Bone marrow (tissue), 2 donors: Measurements from ENCODE around the gene TMPRSS9.

Experiments
- DNase-seq, 2 donors: peaks; one replicate each; lab custom pipeline; 2025; lab: John Stamatoyannopoulos, UW

TMPRSS9 gene

GRCh38 chr19:2329501-2329916, 30.6 kb upstream of the TMPRSS9 start:
- DNase-seq = no peak

- DNase-seq = no peak
Measured at GRCh38 chr19:2330255-2330631, 29.8 kb upstream of the TMPRSS9 start.

DNA sequence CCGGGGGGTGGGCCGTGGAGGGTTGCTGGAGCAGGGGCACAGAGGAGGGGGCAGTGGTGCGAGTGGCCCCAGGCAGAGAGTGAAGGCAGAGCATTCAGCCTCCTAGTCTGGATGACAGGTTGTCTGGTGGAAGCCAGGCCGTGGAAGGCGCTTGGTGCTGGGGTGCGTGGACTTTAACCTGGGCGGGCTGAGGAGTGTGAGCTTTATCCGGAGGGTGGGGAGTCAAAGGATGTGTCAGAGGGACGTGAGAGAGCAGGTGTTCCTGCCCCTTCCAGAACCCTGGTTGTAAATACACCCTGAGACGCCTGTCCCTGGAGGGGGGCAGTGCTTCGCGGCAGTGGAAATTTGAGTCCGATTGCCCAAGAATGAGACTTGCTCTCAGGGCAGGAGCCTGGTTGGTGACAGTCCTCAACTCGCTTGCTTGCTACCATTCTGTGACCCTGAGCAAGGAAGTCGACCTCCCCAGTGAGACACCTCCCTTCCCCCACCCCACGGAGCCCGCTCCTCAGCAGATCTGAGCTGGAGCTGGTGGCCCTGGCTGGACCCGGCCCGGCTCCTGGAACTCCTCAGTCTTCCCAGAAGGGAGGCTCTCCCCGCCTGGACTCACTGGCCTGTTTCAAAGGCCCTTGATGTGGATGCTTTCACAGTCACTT, 29.3 kb upstream of the TMPRSS9 start:
- no peak for DNase-seq

DNA sequence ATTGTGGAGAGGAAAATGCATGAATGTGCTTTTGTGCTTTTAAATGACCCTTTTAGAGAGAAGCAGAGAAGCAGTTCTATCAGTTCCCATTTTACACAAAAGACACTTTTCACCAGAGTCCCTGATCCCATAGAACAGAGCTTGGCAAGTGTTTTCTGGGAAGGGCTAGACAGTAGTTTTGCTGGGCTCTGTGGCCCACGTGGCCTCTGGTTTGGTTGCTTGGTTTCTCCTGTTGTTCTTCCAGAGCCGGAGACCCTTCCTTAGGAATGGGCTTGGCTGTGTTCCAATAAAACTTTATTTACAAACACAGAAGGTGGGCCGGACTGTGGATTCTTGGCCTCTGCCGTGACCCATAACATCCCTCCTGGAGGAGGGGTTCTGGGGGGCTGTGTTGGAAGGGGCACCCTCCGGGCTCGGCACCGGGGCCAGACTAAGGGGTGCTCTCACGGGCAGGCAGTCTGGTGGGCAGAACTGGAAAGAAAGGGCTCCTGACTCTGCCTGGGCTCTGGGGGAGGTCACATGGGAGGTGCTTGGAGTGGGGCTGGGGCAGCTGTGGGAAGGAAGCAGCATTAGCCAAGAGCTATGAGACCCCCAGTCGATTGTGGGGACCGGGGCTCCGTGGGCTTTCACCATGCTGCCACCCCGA, 28.3 kb upstream of the TMPRSS9 start:
- DNase-seq = peak in 1 of 2 donors; percentile 27

GRCh38 chr19:2332341-2333026, 27.6 kb upstream of the TMPRSS9 start:
- DNase-seq = peak in 1 of 2 donors; percentile 90

DNA sequence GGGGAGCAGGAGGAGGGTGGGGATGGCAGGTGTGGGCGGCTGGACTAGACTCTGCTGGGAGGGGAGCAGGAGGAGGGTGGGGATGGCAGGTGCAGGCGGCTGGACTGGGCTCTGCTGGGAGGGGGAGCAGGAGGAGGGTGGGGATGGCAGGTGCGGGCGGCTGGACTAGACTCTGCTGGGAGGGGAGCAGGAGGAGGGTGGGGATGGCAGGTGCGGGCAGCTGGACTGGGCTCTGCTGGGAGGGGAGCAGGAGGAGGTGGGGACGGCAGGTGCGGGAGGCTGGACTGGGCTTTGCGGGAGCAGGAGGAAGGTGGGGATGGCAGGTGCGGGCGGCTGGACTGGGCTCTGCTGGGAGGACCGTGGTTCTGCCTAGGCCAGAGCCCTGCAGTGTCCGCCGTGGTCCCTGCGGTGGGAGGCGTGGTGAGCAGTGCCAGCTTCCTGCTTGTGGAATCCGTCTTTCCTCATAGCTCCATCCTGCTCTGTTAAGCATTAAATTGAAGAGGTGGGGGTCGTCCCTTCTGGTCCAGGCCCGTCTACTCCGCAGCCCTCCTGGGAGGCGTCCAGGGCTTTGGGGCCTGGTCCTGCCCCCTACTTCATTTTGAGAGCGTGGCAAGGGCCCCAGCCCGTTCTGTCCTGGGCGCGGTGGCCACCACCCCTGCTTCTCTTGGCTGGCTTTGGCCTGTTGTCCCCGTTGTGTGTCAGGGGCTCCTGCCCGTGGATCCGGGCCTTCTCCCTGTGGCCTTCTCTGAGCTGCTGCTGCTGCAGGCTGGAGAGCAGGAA, 26.8 kb upstream of the TMPRSS9 start:
- no peak for DNase-seq

DNA sequence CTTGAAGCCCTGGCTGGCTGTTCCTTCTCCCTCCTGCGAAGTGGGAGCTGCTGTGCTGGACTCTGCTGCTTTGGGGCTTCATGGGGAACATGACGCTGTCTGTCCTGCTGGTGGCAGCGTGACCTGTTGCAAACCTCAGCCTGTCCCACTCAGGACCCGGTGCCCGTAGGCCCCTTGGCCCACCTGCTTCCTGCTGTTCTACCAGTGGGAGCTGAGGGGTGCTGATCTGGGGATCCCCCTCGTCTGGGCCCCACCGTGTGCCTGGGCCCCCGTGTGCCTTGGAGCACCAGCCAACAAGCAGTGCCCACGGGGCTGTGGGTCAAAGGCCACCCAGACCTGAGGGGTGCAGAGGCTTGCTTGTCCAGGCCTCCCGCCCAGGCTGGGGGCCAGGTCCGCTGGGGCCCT, 26.3 kb upstream of the TMPRSS9 start:
- DNase-seq = peak in 1 of 2 donors; percentile 14

GRCh38 chr19:2334426-2334825, 25.6 kb upstream of the TMPRSS9 start:
- no peak for DNase-seq

DNA sequence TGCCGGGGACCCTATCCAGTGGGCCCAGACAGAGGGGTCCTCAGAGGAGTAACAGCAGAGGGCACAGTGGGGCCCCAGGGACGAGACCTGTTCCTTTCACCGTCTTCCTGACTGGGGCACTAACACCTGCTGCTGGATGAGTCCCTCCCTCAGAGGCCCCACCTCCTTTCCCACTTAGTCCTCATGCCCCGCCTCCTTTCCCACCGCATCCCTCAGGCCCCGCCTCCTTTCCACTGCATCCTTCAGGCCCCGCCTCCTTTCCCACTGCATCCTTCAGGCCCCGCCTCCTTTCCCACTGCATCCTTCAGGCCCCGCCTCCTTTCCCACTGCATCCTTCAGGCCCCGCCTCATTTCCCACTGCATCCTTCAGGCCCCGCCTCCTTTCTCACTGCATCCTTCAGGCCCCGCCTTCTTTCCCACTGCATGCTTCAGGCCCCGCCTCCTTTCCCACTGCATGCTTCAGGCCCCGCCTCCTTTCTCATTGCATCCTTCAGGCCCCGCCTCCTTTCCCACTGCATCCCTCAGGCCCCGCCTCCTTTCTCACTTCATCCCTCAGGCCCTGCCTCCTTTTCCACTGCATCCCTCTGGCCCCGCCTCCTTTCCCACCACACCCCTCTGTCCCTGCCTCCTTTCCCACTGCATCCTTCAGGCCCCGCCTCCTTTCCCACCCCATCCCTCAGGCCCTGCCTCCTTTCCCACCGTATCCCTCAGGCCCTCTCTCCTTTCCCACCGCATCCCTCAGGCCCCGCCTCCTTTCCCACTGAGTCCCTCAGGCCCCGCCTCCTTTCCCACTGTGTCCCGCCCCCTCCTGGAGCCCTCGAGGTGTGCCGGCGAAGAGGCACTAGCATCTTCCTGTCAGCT, 24.8 kb upstream of the TMPRSS9 start:
- DNase-seq = no peak

DNA sequence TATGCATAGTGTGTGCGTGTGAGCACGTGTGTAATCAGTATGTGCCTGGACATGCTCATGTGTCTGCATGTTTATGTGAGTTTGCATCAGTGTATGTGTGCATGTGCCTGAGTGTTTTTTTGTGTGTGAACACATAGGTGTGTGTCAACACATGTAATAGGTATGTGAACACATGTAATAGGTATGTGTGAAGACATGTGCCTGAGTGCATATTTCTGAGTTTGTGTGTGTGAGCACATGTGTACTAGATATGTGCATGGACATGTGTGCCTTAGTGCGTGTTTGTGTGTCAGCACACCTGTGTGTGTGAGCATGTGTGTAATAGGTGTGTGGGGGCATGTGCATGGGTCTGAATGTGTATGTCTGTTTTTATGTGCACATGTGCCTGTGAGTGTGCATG, 24.2 kb upstream of the TMPRSS9 start:
- DNase-seq = no peak

- DNase-seq = no peak
Measured at GRCh38 chr19:2336528-2337328, 23.3 kb upstream of the TMPRSS9 start.

- DNase-seq = no peak
Measured at GRCh38 chr19:2337329-2337707, 22.7 kb upstream of the TMPRSS9 start.

- DNase-seq = no peak
Measured at GRCh38 chr19:2338055-2338615, 21.9 kb upstream of the TMPRSS9 start.

DNA sequence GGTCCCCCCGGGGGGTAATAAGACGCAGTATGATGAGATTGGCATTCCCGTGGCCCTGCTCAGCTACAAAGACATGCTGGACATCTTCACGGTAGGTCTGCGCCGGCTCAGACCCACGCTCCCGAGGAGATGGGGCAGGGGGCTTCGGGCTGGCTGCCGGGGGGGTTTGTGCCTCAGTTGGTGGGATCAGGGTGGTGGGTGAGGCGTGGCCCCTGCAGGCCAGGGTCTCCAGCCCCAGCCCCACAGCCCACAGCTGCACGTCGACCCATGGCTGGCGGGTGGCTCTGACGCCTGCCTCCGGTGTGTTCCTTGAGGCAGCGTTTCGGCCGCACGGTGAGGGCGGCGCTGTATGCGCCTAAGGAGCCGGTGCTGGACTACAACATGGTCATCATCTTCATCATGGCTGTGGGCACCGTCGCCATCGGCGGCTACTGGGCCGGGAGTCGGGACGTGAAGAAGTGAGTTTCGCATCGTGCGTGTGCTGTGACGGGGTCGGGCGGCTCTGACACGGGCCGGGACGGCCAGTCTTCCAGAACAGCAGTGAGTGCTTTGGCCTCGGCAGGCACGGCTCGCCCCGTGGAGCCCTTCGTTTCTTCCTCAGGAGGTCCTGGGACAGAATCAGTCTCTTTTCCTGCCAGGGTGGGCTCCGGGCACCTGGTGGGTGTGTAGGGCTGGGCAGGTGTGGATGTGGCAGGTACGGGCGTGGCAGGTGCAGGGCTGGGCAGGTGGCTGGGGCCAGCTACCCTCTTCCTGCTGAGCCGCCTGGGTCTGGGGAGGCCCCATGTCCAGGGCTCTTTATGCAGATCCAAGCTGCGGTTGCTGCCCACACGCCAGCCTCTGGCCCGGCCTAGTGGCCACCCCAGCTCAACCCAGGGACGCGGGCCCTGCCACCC, 21.1 kb upstream of the TMPRSS9 start:
- no peak for DNase-seq

GRCh38 chr19:2339644-2340310, 20.3 kb upstream of the TMPRSS9 start:
- no peak for DNase-seq

GRCh38 chr19:2340496-2341243, 19.4 kb upstream of the TMPRSS9 start:
- DNase-seq = no peak

DNA sequence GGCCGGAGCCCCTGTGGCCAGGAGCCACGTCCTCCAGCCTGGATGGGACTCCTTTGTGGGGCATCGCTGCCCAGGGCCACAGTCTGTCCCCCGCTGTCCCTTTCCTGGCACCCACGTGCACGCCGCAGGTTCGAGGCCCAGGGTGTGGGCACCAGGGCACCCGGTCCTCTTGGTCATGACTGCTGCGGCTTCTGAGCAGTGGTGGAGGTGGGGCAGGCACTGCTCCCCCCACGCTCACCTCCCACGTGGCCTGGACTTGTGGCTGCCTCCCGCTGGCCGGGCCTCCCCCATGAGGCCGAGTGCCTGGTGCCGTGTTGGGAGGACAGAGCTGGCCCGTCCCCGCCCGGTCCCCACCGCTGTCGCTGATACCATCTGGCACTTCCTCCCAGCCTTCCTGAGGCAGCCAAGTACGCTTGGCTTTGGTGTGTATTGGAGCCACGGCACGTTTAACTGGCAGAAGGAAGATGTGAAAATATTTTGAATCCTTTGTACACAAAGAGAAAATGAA, 18.8 kb upstream of the TMPRSS9 start:
- peak in 1 of 2 donors; percentile 73 for DNase-seq

- no peak for DNase-seq
Measured at GRCh38 chr19:2341982-2342381, 18.1 kb upstream of the TMPRSS9 start.
